Liver (tissue), 3 donors: ENCODE results near the gene MYO18B.

Experiments
- ATF3 ChIP-seq: IDR thresholded peaks from 2 replicates; pipeline ENCODE4 v1.6.1; 2016; ENCODE audit warnings: antibody characterized with exemption
- CTCF ChIP-seq: fragments of 150-350 bp; IDR thresholded peaks from 2 replicates; pipeline ENCODE4 v1.5.1; 2017; ENCODE audit warnings: improper control_type of control experiment, low read depth, low read length; ENCODE audit not compliant: missing input control
- EGR1 ChIP-seq, 2 donors: IDR thresholded peaks; 2 replicates each; pipeline ENCODE4 v1.6.1; 2016 to 2018; ENCODE audit warnings: antibody characterized with exemption in 2 of 2, low read depth in 2 of 2
- FOXA2 ChIP-seq: IDR thresholded peaks from 2 replicates; pipeline ENCODE4 v1.6.1; 2016; ENCODE audit warnings: antibody characterized with exemption
- GABPA ChIP-seq, 2 donors: IDR thresholded peaks in 1 of 2; conservative IDR thresholded peaks in 1 of 2; 2 replicates each; pipeline ENCODE4 v1.6.1; 2016; ENCODE audit warnings: antibody characterized with exemption in 2 of 2, mild to moderate bottlenecking in 1 of 2, moderate library complexity in 1 of 2
- JUND ChIP-seq, 2 donors: IDR thresholded peaks; 2 replicates each; pipeline ENCODE4 v1.6.1; 2016; ENCODE audit warnings: antibody characterized with exemption in 2 of 2
- RAD21 ChIP-seq, 2 donors: IDR thresholded peaks; 2 replicates each; pipeline ENCODE4 v1.6.1; 2016; ENCODE audit warnings: antibody characterized with exemption in 2 of 2, mild to moderate bottlenecking in 2 of 2
- RXRA ChIP-seq, 2 donors: IDR thresholded peaks; 2 replicates each; pipeline ENCODE4 v1.6.1; 2017 to 2018; ENCODE audit warnings: antibody characterized with exemption in 2 of 2, mild to moderate bottlenecking in 1 of 2
- TAF1 ChIP-seq: conservative IDR thresholded peaks from 2 replicates; pipeline ENCODE4 v1.6.1; 2016; ENCODE audit warnings: antibody characterized with exemption, mild to moderate bottlenecking
- YY1 ChIP-seq: IDR thresholded peaks from 2 replicates; pipeline ENCODE4 v1.6.1; 2016; ENCODE audit warnings: antibody characterized with exemption, mild to moderate bottlenecking
- TF ChIP-seq, protein P1 (sequence below): IDR thresholded peaks from 2 replicates; pipeline ENCODE4 v1.6.1; 2016; ENCODE audit warnings: antibody characterized with exemption, mild to moderate bottlenecking
- donor health status: healthy.
- donor health status: healthy.

DNA sequence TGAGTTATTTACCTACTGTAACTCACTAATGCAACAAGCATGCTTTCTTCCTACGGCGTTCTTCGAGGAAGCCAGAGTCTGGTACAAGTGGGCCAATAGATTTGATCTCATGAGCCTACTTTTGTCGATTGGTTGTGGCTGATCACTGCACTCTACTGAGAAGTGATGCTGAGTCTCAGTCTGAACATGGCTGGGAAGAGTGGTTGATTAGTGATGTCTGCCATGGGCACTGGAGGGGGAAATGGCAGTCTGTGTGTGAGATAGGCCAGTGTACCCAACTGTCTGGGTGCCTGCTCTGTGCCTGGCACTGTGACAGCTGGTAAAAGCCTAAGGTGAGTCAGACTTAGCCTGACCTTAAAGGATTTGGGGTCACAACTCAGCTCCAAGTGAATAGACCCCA lies 28.3 kb downstream of the MYO18B start:
- TF ChIP-seq CTCF (no peak), EGR1 (IDR thresholded peaks at IDR 0.05; ENCODE audit: low read depth in 2 of 2) (no peak), RAD21 (IDR thresholded peaks at IDR 0.05) (no peak), YY1 (no peak), RXRA (IDR thresholded peaks at IDR 0.05) (no peak), TAF1 (no peak), GABPA (IDR thresholded peaks at IDR 0.05 in 1 of 2, conservative IDR thresholded peaks at IDR 0.05 in 1 of 2) (no peak), FOXA2 (no peak), JUND (IDR thresholded peaks at IDR 0.05) (no peak), ATF3 (no peak)
- TF ChIP-seq, protein P1, sequence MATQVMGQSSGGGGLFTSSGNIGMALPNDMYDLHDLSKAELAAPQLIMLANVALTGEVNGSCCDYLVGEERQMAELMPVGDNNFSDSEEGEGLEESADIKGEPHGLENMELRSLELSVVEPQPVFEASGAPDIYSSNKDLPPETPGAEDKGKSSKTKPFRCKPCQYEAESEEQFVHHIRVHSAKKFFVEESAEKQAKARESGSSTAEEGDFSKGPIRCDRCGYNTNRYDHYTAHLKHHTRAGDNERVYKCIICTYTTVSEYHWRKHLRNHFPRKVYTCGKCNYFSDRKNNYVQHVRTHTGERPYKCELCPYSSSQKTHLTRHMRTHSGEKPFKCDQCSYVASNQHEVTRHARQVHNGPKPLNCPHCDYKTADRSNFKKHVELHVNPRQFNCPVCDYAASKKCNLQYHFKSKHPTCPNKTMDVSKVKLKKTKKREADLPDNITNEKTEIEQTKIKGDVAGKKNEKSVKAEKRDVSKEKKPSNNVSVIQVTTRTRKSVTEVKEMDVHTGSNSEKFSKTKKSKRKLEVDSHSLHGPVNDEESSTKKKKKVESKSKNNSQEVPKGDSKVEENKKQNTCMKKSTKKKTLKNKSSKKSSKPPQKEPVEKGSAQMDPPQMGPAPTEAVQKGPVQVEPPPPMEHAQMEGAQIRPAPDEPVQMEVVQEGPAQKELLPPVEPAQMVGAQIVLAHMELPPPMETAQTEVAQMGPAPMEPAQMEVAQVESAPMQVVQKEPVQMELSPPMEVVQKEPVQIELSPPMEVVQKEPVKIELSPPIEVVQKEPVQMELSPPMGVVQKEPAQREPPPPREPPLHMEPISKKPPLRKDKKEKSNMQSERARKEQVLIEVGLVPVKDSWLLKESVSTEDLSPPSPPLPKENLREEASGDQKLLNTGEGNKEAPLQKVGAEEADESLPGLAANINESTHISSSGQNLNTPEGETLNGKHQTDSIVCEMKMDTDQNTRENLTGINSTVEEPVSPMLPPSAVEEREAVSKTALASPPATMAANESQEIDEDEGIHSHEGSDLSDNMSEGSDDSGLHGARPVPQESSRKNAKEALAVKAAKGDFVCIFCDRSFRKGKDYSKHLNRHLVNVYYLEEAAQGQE, result no peak
